OCI-LY3 (cell line): ENCODE results near the gene CAST.
"Not testable (repeated sequence)": the region's sequence is repeated elsewhere in the genome, so short reads cannot be mapped to it uniquely, and the experiment has no call there.

Experiments used
- H2AFZ ChIP-seq: fragments of 200-600, 300-600 bp; shearing (Covaris generic); 2 replicates; pipeline ENCODE4 v1.6.0; 2014; ENCODE audit warnings: antibody characterized with exemption, low read depth, low read length
- H3K27ac ChIP-seq: fragments of 200-600, 300-600 bp; sonication (generic); 2 replicates; pipeline ENCODE4 v1.5.1; 2014; ENCODE audit warnings: mild to moderate bottlenecking, low read length, moderate library complexity, mixed read lengths
- H3K27me3 ChIP-seq: fragments of 200-600, 300-600 bp; sonication (generic); 2 replicates; pipeline ENCODE4 v1.6.1; 2014; ENCODE audit warnings: low read depth, low read length, mixed read lengths
- H3K36me3 ChIP-seq: fragments of 200-600, 300-600 bp; sonication (generic); replicated peaks from 2 replicates; pipeline ENCODE3; 2014; ENCODE audit warnings: low read depth, low read length, mixed read lengths
- H3K4me1 ChIP-seq: fragments of 300-600, 200-600 bp; sonication (generic); 2 replicates; pipeline ENCODE4 v1.6.1; 2014; ENCODE audit warnings: low read length, mixed read lengths
- H3K4me2 ChIP-seq: fragments of 200-600, 300-600 bp; sonication (generic); 2 replicates; pipeline ENCODE4 v1.6.1; 2014; ENCODE audit warnings: low read length, mixed read lengths
- H3K4me3 ChIP-seq: fragments of 300-600, 200-600 bp; sonication (generic); 2 replicates; pipeline ENCODE4 v1.5.1; 2014; ENCODE audit warnings: antibody characterized with exemption, mild to moderate bottlenecking, low read length, moderate library complexity
- H3K79me2 ChIP-seq: fragments of 300-600, 200-600 bp; shearing (Covaris generic); 2 replicates; pipeline ENCODE4 v1.6.1; 2014; ENCODE audit warnings: mild to moderate bottlenecking, low read length, mixed read lengths
- H3K9ac ChIP-seq: fragments of 300-600, 200-600 bp; shearing (Covaris generic); 2 replicates; pipeline ENCODE4 v1.6.0; 2014; ENCODE audit warnings: mild to moderate bottlenecking, low read length, moderate library complexity
- H3K9me3 ChIP-seq: fragments of 200-600, 300-600 bp; shearing (Covaris generic); 2 replicates; pipeline ENCODE4 v1.6.1; 2014; ENCODE audit warnings: low read length, mixed read lengths; ENCODE audit not compliant: insufficient read depth
- H4K20me1 ChIP-seq: fragments of 200-600, 300-600 bp; sonication (generic); 2 replicates; pipeline ENCODE4 v1.6.1; 2016; ENCODE audit warnings: low read length, mixed read lengths; ENCODE audit not compliant: insufficient read depth
- CTCF ChIP-seq: fragments of 200-600, 300-600 bp; sonication (generic); IDR thresholded peaks from 2 replicates; pipeline ENCODE4 v1.5.1; 2014; ENCODE audit warnings: antibody characterized with exemption, low read length, low read depth
- EZH2phosphoT487 ChIP-seq: fragments of 200-600 bp; shearing (Covaris generic); IDR thresholded peaks from 2 replicates; pipeline ENCODE4 v1.6.1; 2018; ENCODE audit warnings: antibody characterized with exemption, mixed run types, low read depth

CAST gene

GRCh38 chr5:96742538-96742937 is 80.4 kb downstream of the CAST start:
- peaks cover 15% of the 10 kb centered on the region for H3K36me3 ChIP-seq
- no peak overlapping the region for H3K27ac ChIP-seq
- no peak overlapping the region for H3K4me2 ChIP-seq
- no peaks in the 10 kb centered on the region for H3K4me1 ChIP-seq
- no peak overlapping the region for H3K4me3 ChIP-seq
- H4K20me1 ChIP-seq, result no peaks in the 10 kb centered on the region
- no peaks in the 10 kb centered on the region for H3K27me3 ChIP-seq
- no peaks in the 10 kb centered on the region for H3K9me3 ChIP-seq
- no peak overlapping the region for H3K9ac ChIP-seq
- H3K79me2 ChIP-seq, result no peaks in the 10 kb centered on the region
- no peak overlapping the region for H2AFZ ChIP-seq
- TF ChIP-seq EZH2phosphoT487 (no peak), CTCF (no peak)

- no peak for TF ChIP-seq CTCF
- no peak for TF ChIP-seq EZH2phosphoT487
- Histone ChIP-seq H3K4me1 (no peaks in the 10 kb centered on the region), H3K9ac (no peak overlapping the region), H3K9me3 (no peaks in the 10 kb centered on the region), H4K20me1 (no peaks in the 10 kb centered on the region), H2AFZ (no peak overlapping the region), H3K79me2 (no peaks in the 10 kb centered on the region), H3K27ac (no peak overlapping the region), H3K4me2 (no peak overlapping the region), H3K4me3 (no peak overlapping the region), H3K36me3 (peaks cover 17% of the 10 kb centered on the region), H3K27me3 (no peaks in the 10 kb centered on the region)
These were observed 81.0 kb downstream of the CAST start for GRCh38 chr5:96743065-96743768.

GRCh38 chr5:96743805-96744204 is 81.6 kb downstream of the CAST start:
- H3K4me3 ChIP-seq, result no peak overlapping the region
- no peaks in the 10 kb centered on the region for H3K27me3 ChIP-seq
- H3K36me3 ChIP-seq, result peaks cover 17% of the 10 kb centered on the region
- TF ChIP-seq CTCF (no peak), EZH2phosphoT487 (no peak)
- no peaks in the 10 kb centered on the region for H3K4me1 ChIP-seq
- no peak overlapping the region for H3K27ac ChIP-seq
- no peak overlapping the region for H3K9ac ChIP-seq
- H3K79me2 ChIP-seq, result no peaks in the 10 kb centered on the region
- no peak overlapping the region for H2AFZ ChIP-seq
- H4K20me1 ChIP-seq, result no peaks in the 10 kb centered on the region
- no peak overlapping the region for H3K4me2 ChIP-seq
- no peaks in the 10 kb centered on the region for H3K9me3 ChIP-seq

GRCh38 chr5:96744218-96744617 is 82.0 kb downstream of the CAST start:
- not testable (repeated sequence) for H4K20me1 ChIP-seq, H3K4me2 ChIP-seq, H3K9ac ChIP-seq, H3K27ac ChIP-seq, H3K9me3 ChIP-seq, H3K4me1 ChIP-seq, H3K27me3 ChIP-seq, H3K4me3 ChIP-seq, H3K79me2 ChIP-seq, H2AFZ ChIP-seq
- H3K36me3 ChIP-seq, result peaks cover 17% of the 10 kb centered on the region
